DMS153 (cell line): ENCODE results near the gene HAT1.

ENCODE experiments used
- DNase-seq: peaks from one replicate; lab custom pipeline; 2025; lab: John Stamatoyannopoulos, UW

Gene HAT1

DNA sequence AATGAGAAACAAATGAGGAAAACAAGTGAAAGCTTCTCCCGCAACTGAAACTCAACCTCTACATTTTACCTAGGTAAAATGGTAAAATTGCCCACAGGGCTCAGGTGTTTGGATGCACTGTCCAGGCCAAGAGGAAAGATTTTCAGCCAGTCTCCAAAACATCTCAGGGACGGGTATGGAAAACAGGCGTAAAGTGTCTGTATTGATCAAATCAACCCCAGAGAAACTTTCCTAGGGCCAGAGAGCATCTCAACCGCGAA, 361 bp upstream of the HAT1 start:
- DNase-seq, result no peak

GRCh38 chr2:171923206-171923605, 945 bp downstream of the HAT1 start:
- DNase-seq, result no peak

- no peak for DNase-seq
Observed at GRCh38 chr2:171924170-171924942, 2.1 kb downstream of the HAT1 start.

- DNase-seq, result no peak
Observed at GRCh38 chr2:171930385-171930784, 8.1 kb downstream of the HAT1 start.

GRCh38 chr2:171939058-171939742, 16.9 kb downstream of the HAT1 start:
- no peak for DNase-seq

DNA sequence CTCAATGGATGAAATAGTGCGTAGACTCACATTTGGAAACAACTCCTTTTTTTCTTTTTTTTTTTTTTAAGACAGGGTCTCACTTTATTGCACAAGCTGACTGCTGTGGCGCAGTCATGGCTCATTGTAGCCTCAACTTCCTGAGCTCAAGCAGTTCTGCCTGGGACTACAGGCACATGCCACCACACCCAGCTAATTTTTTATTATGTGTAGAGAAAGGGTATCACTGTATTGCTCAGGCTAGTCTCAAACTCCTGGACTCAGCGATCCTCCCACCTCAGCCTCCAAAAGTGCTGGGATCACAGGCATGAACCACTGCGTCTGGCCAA, 17.4 kb downstream of the HAT1 start:
- no peak for DNase-seq

GRCh38 chr2:171941316-171941699, 19.0 kb downstream of the HAT1 start:
- DNase-seq, result no peak

DNA sequence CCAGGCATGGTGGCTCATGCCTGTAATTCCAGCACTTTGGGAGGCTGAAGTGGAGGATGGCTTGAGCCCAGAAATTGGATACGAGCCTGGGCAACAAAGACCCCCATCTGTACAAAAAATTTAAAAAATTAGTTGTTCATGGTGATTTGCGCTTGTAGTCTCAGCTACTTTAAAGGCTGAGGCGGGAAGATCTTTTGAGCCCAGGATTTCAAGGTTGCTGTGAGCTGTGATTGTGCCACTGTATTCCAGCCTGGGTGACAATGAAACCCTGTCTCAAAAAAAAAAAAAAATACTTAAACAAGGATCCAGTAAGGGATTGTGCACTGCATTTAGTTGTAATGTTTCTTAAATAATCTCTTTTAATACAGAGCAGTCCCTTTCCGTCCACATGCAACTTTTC, 21.6 kb downstream of the HAT1 start:
- DNase-seq, result no peak

GRCh38 chr2:171952276-171952675, 30.0 kb downstream of the HAT1 start:
- no peak for DNase-seq

DNA sequence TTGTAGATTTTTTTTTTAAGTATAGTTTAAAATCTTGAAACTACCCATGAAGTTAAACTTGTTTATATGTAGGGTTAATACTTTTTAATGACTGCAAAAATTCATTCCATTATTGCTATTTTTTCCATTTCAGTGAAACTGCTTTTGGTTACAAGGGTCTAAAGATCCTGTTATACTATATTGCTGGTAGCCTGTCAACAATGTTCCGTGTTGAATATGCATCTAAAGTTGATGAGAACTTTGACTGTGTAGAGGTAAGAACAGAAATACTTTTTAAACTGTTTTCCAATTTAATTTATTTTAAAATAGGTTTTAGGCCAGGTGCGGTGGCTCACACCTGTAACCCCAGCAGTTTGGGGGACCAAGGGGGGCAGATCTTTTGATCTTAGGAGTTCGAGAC, 30.5 kb downstream of the HAT1 start:
- no peak for DNase-seq

GRCh38 chr2:171956135-171956825, 34.0 kb downstream of the HAT1 start:
- DNase-seq, result no peak

DNA sequence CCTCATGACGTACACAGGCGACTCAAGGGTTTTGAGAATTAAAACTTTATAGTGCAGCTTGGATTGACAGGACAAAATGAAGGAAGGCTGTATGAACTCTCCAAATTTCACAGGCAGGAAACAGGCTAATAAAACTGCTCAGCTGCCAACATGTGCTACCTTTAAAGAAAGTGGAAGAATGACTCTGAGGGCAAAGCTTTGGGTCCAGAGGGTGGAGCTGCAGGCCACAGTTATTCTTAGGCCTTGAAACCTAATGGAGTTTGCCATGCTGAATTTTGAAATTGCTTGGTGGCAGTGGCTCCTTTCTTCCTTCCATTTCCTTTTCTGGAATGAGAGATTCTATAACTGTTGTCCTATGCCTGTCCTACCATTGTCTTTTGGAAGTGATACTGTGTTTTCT, 34.8 kb downstream of the HAT1 start:
- no peak for DNase-seq

DNA sequence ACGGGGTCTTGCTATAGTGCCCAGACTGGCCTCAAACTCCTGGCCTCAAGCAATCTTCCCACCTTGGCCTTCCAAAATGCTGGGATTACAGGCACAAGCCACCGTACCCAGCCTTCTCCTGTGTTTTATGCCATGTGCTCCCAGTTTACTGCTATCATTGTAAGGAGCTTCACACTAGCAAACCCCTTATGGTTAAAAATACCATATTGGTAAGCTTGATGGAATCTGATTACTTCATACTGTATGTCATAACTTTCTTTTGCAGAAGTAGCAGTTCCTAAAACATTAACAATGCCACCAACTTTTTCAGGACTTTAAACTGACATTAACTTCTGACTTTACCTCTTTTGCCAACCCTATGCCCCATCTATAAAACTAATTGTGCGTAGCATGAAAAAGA, 36.2 kb downstream of the HAT1 start:
- DNase-seq, result no peak

DNA sequence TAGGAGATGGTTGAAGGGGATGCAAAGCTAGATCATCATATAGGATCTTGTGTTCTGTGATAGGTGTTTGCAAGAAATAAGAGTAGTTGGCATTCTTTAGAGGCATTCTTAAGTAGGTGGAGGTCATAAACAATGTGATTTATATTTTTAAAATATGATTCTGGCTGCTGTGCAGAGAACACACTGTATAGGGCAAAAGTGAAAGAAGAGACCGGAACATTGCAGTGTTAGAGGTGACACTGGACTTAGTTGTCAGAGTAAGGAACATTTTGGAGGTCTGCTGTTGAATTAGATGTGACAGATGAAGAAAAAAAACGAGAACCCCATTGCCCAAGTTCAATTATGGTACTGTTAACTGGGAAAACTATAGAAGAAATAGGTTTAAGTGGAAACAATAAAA, 37.7 kb downstream of the HAT1 start:
- DNase-seq, result no peak

DNA sequence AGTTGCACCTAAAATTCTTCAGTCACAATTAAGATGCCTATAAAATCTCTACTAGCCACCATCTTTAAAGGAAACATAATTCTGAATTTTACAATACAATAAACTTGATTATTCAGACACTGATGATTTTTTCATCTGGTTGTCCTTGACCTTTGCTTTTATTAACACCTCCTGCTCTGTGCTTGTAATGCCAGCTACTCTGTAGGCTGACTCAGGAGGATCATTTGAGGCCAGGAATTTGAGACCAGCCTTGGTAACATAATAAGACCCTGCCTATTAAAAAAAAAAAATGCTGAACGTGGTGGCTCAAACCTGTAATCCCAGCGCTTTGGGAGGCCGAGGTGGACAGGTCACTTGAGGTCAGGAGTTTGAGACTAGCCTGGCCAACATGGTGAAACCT, 38.3 kb downstream of the HAT1 start:
- no peak for DNase-seq

DNA sequence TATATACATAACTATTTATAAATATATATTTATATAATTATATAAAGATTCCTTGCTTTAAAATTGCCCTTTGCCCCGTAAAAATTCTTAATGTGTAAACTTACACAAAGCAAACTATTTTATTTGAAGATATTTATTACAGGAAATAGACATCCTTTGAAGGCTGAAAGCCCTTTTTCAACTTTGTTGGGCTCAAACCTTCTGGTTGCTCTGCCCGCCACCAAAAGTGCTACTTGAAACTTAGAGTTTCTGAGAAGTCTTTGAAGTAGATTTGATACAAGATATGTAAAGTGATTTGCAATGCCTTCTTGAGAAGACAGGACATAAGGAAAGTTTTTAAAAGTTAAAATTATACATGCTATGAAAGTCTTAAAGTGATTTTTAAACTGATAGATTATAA, 40.9 kb downstream of the HAT1 start:
- DNase-seq, result no peak

DNA sequence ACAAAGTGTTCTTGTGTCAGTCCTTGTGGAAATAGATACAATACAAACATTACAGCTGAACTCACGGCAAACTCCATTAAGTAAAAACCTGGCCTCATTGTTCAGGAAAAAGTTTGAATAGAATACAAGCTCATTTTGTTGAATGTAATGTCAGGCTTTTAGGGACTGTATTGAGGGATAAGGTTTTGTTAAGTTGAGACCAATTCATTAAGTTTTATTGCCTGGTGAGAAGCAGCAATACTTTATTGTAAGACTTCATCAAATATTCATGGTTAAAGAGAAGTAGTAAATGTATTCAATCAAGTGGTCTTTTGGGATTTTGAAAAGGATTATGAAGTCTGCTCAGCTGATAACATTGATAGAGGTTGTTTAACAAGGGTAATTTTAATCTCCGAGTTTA, 42.0 kb downstream of the HAT1 start:
- peak; percentile 53 for DNase-seq

- no peak for DNase-seq
Observed at GRCh38 chr2:171965238-171965637, 43.0 kb downstream of the HAT1 start.

DNA sequence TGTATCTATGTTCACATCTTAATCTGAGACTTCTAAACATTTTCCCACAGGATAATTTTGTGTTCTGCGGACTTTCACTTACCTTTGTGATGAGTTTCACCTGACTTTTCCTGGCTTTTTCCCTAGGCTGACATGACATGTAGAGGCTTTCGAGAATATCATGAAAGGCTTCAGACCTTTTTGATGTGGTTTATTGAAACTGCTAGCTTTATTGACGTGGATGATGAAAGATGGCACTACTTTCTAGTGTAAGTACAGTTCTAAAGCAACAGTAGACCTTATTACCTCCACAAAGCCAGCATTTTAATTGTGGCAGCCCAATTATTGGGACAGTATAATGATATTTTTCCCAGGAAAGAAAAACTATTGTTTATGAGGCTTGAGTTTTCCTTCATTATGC, 43.4 kb downstream of the HAT1 start:
- DNase-seq, result no peak

DNA sequence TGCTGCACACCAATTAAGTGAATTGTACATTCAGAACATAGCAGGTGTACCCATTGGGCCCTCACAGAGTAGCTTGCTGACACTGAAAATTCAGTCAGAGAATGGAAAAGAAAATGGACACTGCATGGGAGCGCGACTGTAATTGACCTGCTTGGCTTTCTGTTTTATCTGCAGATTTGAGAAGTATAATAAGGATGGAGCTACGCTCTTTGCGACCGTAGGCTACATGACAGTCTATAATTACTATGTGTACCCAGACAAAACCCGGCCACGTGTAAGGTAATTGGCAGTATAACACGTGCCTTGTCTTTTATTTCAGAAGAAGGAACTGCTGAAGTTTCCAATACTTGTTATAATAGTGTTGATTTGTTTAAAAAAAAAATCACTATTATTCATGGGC, 44.0 kb downstream of the HAT1 start:
- DNase-seq, result peak; percentile 36

DNA sequence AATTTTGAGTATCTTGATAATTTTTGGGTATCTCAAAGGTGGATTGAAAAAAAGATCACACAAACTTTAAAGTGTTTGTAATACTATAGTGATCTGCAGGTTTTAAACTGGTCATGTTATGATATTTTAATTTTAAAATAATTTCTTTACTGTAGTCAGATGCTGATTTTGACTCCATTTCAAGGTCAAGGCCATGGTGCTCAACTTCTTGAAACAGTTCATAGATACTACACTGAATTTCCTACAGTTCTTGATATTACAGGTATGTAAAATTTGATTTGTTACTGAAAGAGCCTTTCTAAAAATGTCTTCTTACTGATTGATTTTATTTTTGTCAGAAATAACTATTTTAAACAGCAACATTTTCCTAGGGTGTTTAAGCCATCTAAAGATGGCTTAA, 44.4 kb downstream of the HAT1 start:
- DNase-seq, result no peak

DNA sequence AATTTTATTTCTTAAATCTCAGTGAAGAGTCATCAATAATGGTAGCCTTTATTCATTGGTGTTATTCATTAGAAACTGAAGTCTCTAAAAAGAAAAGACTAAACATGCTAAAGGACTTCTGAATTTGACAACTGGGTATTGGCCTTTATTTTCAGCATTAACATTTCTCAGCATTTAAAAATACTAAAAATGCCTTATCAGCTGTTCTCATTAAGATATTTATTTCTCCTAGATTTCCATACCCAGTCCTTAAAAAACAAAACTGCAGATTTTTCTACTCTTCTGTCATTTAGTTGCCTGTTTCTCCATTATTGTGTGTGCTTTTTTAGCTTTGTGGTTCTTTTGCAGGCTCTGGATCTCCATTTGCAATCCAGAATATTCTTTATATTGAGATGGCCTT, 46.2 kb downstream of the HAT1 start:
- no peak for DNase-seq

DNA sequence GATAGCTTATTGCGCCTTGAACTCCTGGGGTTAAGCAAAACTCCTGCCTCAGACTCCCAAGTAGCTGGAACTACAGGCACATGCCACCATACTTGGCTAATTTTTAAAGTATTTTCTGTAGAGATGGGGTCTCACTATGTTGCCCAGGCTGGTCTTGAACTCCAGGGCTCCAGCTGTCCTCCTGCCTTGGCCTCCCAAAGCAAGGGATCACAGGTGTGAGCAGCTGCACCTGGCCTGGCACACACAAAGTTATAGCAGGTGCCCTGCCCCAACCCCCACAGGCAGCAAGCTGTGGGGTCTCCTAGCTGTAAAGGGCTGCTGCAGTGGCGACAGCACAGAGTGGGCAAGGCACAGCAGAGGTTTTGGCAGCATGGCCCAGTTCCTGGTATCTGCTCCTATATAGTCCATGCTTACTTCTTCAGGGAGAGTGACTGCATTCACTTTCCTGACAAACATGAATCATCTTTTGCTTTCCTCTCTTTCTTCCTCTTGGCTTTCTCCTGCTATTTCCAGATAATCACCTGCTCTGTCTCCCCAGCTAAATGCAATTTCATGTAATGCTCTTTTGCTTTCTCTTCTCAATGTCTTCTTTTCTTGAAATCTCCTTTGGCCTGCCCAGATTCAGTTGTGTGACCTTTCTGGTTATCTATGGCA, 50.2 kb downstream of the HAT1 start:
- DNase-seq, result no peak
